Adrenal gland (tissue), 5 donors: ENCODE measurements around the gene CACNG6.

Experiments used
- CTCF ChIP-seq, 6 experiments: fragments of 450-650 bp in 4 of 6; fragments of 200-600 bp in 2 of 6; sonication (generic) in 1 of 6; IDR thresholded peaks; 1 replicate in 5 of 6; 2 replicates in 1 of 6; pipeline versions ENCODE4 v1.5.1 to v1.8.0; 2016 to 2021; ENCODE audit warnings: antibody characterized with exemption in 6 of 6, mild to moderate bottlenecking in 2 of 6, moderate library complexity in 1 of 6
- POLR2A ChIP-seq, 2 donors: fragments of 450-650 bp; IDR thresholded peaks; one replicate each; pipeline ENCODE4 v1.6.1; 2017; ENCODE audit warnings: antibody characterized with exemption in 2 of 2, mild to moderate bottlenecking in 2 of 2, moderate library complexity in 1 of 2
- donor health status: DM: no; HTN: no; CAD: no.

GRCh38 chr19:54021932-54022331 lies 30.5 kb downstream of the CACNG6 start:
- TF ChIP-seq CTCF (IDR thresholded peaks at IDR 0.05) (no peak), POLR2A (IDR thresholded peaks at IDR 0.05) (no peak)
